Measurements from ENCODE around the gene CCL16.

Gene CCL16

GRCh38 chr17:35986643-35987042 lies 5.3 kb upstream of the CCL16 start, which contains the start of gene CCL14:
CCL14 (minus strand) TSS chr17:35986729; CDS start chr17:35986649, 80 bp downstream.
- no peak for DNase-seq (ENCODE audit: low read depth)
- no peak for TF ChIP-seq CTCF (IDR thresholded peaks at IDR 0.05; ENCODE audit: low read length, missing control alignments)
- no peak within 1 kb of the TSS for H3K4me3 ChIP-seq (replicated peaks; ENCODE audit: low read depth, low read length)

GRCh38 chr17:35984140-35984539 lies 2.8 kb upstream of the CCL16 start:
- TF ChIP-seq CTCF (IDR thresholded peaks at IDR 0.05; ENCODE audit: low read length, missing control alignments), result no peak
- DNase-seq (ENCODE audit: low read depth), result no peak
- no peak overlapping the region for H3K4me3 ChIP-seq (replicated peaks; ENCODE audit: low read depth, low read length)

GRCh38 chr17:35982409-35983191 lies 1.3 kb upstream of the CCL16 start:
- no peak for TF ChIP-seq CTCF (IDR thresholded peaks at IDR 0.05; ENCODE audit: low read length, missing control alignments)
- H3K4me3 ChIP-seq (replicated peaks; ENCODE audit: low read depth, low read length), result no peak overlapping the region
- no peak for DNase-seq (ENCODE audit: low read depth)

- no peak overlapping the region for H3K4me3 ChIP-seq (replicated peaks; ENCODE audit: low read depth, low read length)
- no peak for TF ChIP-seq CTCF (IDR thresholded peaks at IDR 0.05; ENCODE audit: low read length, missing control alignments)
- no peak for DNase-seq (ENCODE audit: low read depth)
Observed at GRCh38 chr17:35981908-35982330, 622 bp upstream of the CCL16 start.

- no peak for DNase-seq (ENCODE audit: low read depth)
- no peak for TF ChIP-seq CTCF (IDR thresholded peaks at IDR 0.05; ENCODE audit: low read length, missing control alignments)
Observed at GRCh38 chr17:35978346-35978745, 3.0 kb downstream of the CCL16 start.

GRCh38 chr17:35977509-35977908 lies 3.8 kb downstream of the CCL16 start:
- no peak overlapping the region for H3K4me3 ChIP-seq (replicated peaks; ENCODE audit: low read depth, low read length)
- DNase-seq (ENCODE audit: low read depth), result no peak
- no peak for TF ChIP-seq CTCF (IDR thresholded peaks at IDR 0.05; ENCODE audit: low read length, missing control alignments)

More at GRCh38 chr17:35978346-35978745, 3.0 kb downstream of the CCL16 start:
- H3K4me3 ChIP-seq (replicated peaks; ENCODE audit: low read depth, low read length), result no peak overlapping the region
